HL-60 (cell line): ENCODE data around the gene CIAO1.
A peak's percentile ranks its signal among the peaks of the same experiment; 100 is the strongest.

Experiments used
- DNase-seq, 2 experiments: peaks; one replicate each; pipeline ENCODE4 v3.0.0-alpha.2; 2010 to 2020; ENCODE audit warnings: low read depth in 1 of 2, low spot score in 1 of 2
- H3K27ac ChIP-seq: fragments of 250-450 bp; sonication (Bioruptor Pico); replicated peaks from 2 replicates; pipeline ENCODE4 v1.5.1; 2020; ENCODE audit warnings: mild to moderate bottlenecking, moderate library complexity
- H3K27me3 ChIP-seq: fragments of 250-450 bp; sonication (Bioruptor Pico); 2 replicates; pipeline ENCODE4 v1.5.1; 2021; ENCODE audit warnings: mild to moderate bottlenecking, moderate library complexity; ENCODE audit not compliant: insufficient read depth, poor library complexity, severe bottlenecking
- H3K4me3 ChIP-seq: replicated peaks from 2 replicates; pipeline ENCODE4 v1.5.1; 2011; ENCODE audit warnings: mild to moderate bottlenecking, control low read depth, low read length; ENCODE audit not compliant: insufficient read depth
- CTCF ChIP-seq: IDR thresholded peaks from one replicate; pipeline ENCODE4 v1.5.1; 2011; ENCODE audit warnings: low read length, control low read depth, inconsistent platforms; ENCODE audit not compliant: insufficient read depth
- GABPA ChIP-seq: IDR thresholded peaks from 2 replicates; pipeline ENCODE4 v1.6.1; 2012; ENCODE audit warnings: low read depth
- POLR2AphosphoS5 ChIP-seq: IDR thresholded peaks from 2 replicates; pipeline ENCODE4 v1.6.1; 2012; ENCODE audit warnings: low read depth
- REST ChIP-seq: IDR thresholded peaks from 2 replicates; pipeline ENCODE4 v1.6.1; 2012; ENCODE audit warnings: low read depth; ENCODE audit not compliant: insufficient replicate concordance
- SPI1 ChIP-seq: IDR thresholded peaks from 2 replicates; pipeline ENCODE4 v1.6.1; 2012; ENCODE audit warnings: low read depth, mild to moderate bottlenecking, borderline replicate concordance

CIAO1 gene

GRCh38 chr2:96264086-96264485, 1.9 kb upstream of the CIAO1 start:
- no peak overlapping the region for H3K27ac ChIP-seq
- no peaks in the 10 kb centered on the region for H3K27me3 ChIP-seq
- H3K4me3 ChIP-seq: peak overlapping the region; percentile 97
- no peak for TF ChIP-seq REST
- no peak for TF ChIP-seq CTCF
- TF ChIP-seq POLR2AphosphoS5: no peak
- TF ChIP-seq GABPA: no peak
- no peak for TF ChIP-seq SPI1
- no peak for DNase-seq

GRCh38 chr2:96264656-96265348, 1.2 kb upstream of the CIAO1 start:
- no peak for TF ChIP-seq REST
- TF ChIP-seq CTCF: peak; percentile 28
- peak overlapping the region; percentile 97 for H3K4me3 ChIP-seq
- peak overlapping the region; percentile 57 for H3K27ac ChIP-seq
- H3K27me3 ChIP-seq: no peaks in the 10 kb centered on the region
- DNase-seq: peak in 1 of 2 experiments; percentile 46

- no peak for DNase-seq
- Histone ChIP-seq H3K27me3 (no peaks in the 10 kb centered on the region), H3K27ac (peak overlapping the region; percentile 77), H3K4me3 (peak overlapping the region; percentile 97)
- TF ChIP-seq CTCF: no peak
- no peak for TF ChIP-seq REST
- no peak for TF ChIP-seq GABPA
- no peak for TF ChIP-seq POLR2AphosphoS5
- TF ChIP-seq SPI1: no peak
Measured at GRCh38 chr2:96265349-96265839, 631 bp upstream of the CIAO1 start.
